Liver (tissue), 9 donors: ENCODE measurements around the gene SMAP2. TPM values are rescaled to one million over a fixed set of nuclear protein-coding genes. Genes with fewer than 3 reads are reported as not detected.

Experiments
- DNase-seq: peaks from one replicate; pipeline ENCODE4 v3.0.0-alpha.2; 2017; ENCODE audit warnings: low spot score
- H3K27ac ChIP-seq, 2 donors: one replicate each; pipeline ENCODE4 v1.7.0; 2013; ENCODE audit warnings: inconsistent platforms in 2 of 2, low read length in 2 of 2, control low read depth in 1 of 2, low read depth in 1 of 2, mild to moderate bottlenecking in 1 of 2
- H3K27me3 ChIP-seq, 4 donors: one replicate each; pipeline versions ENCODE4 v1.6.1 to v1.7.0; 2013; ENCODE audit warnings: low read length in 3 of 4, inconsistent platforms in 1 of 4, mild to moderate bottlenecking in 1 of 4, moderate library complexity in 1 of 4; ENCODE audit not compliant: control insufficient read depth in 4 of 4, insufficient read depth in 4 of 4
- H3K36me3 ChIP-seq, 4 donors: one replicate each; pipeline versions ENCODE4 v1.6.1 to v1.7.0; 2013; ENCODE audit warnings: low read length in 3 of 4, mild to moderate bottlenecking in 3 of 4, low read depth in 1 of 4, moderate library complexity in 1 of 4; ENCODE audit not compliant: control insufficient read depth in 4 of 4, insufficient read depth in 3 of 4
- H3K4me1 ChIP-seq, 4 donors: one replicate each; pipeline versions ENCODE4 v1.6.1 to v1.7.0; 2013; ENCODE audit warnings: low read length in 3 of 4, mild to moderate bottlenecking in 3 of 4, moderate library complexity in 1 of 4; ENCODE audit not compliant: control insufficient read depth in 4 of 4, insufficient read depth in 4 of 4
- H3K4me3 ChIP-seq, 3 donors: one replicate each; pipeline versions ENCODE4 v1.6.1 to v1.7.0; 2013; ENCODE audit warnings: low read length in 3 of 3, control low read depth in 1 of 3, low read depth in 1 of 3, mild to moderate bottlenecking in 1 of 3
- H3K9ac ChIP-seq, 2 donors: one replicate each; pipeline ENCODE4 v1.7.0; 2013; ENCODE audit warnings: low read length in 2 of 2, mild to moderate bottlenecking in 2 of 2, moderate library complexity in 2 of 2, control low read depth in 1 of 2, low read depth in 1 of 2
- H3K9me3 ChIP-seq, 4 donors: one replicate each; pipeline versions ENCODE4 v1.6.1 to v1.7.0; 2013; ENCODE audit warnings: low read length in 3 of 4; ENCODE audit not compliant: control insufficient read depth in 4 of 4
- EGR1 ChIP-seq, 2 donors: IDR thresholded peaks; 2 replicates each; pipeline ENCODE4 v1.6.1; 2016 to 2018; ENCODE audit warnings: antibody characterized with exemption in 2 of 2, low read depth in 2 of 2
- FOXA1 ChIP-seq: IDR thresholded peaks from 2 replicates; pipeline ENCODE4 v1.6.1; 2016; ENCODE audit warnings: antibody characterized with exemption
- FOXA2 ChIP-seq: IDR thresholded peaks from 2 replicates; pipeline ENCODE4 v1.6.1; 2016; ENCODE audit warnings: antibody characterized with exemption
- GABPA ChIP-seq, 2 donors: IDR thresholded peaks in 1 of 2; conservative IDR thresholded peaks in 1 of 2; 2 replicates each; pipeline ENCODE4 v1.6.1; 2016; ENCODE audit warnings: antibody characterized with exemption in 2 of 2, mild to moderate bottlenecking in 1 of 2, moderate library complexity in 1 of 2
- HNF4A ChIP-seq, 2 donors: conservative IDR thresholded peaks; 2 replicates each; pipeline ENCODE4 v1.6.1; 2016; ENCODE audit warnings: antibody characterized with exemption in 2 of 2, mild to moderate bottlenecking in 2 of 2
- HNF4G ChIP-seq: IDR thresholded peaks from 2 replicates; pipeline ENCODE4 v1.6.1; 2016; ENCODE audit warnings: antibody characterized with exemption
- JUND ChIP-seq, 2 donors: IDR thresholded peaks; 2 replicates each; pipeline ENCODE4 v1.6.1; 2016; ENCODE audit warnings: antibody characterized with exemption in 2 of 2
- NR2F2 ChIP-seq: IDR thresholded peaks from 2 replicates; pipeline ENCODE4 v1.6.1; 2016; ENCODE audit warnings: antibody characterized with exemption
- RAD21 ChIP-seq, 2 donors: IDR thresholded peaks; 2 replicates each; pipeline ENCODE4 v1.6.1; 2016; ENCODE audit warnings: antibody characterized with exemption in 2 of 2, mild to moderate bottlenecking in 2 of 2
- RXRA ChIP-seq, 2 donors: IDR thresholded peaks; 2 replicates each; pipeline ENCODE4 v1.6.1; 2017 to 2018; ENCODE audit warnings: antibody characterized with exemption in 2 of 2, mild to moderate bottlenecking in 1 of 2
- SP1 ChIP-seq: IDR thresholded peaks from 2 replicates; pipeline ENCODE4 v1.6.1; 2018; ENCODE audit warnings: antibody characterized with exemption, mild to moderate bottlenecking
- TAF1 ChIP-seq: conservative IDR thresholded peaks from 2 replicates; pipeline ENCODE4 v1.6.1; 2016; ENCODE audit warnings: antibody characterized with exemption, mild to moderate bottlenecking
- YY1 ChIP-seq: IDR thresholded peaks from 2 replicates; pipeline ENCODE4 v1.6.1; 2016; ENCODE audit warnings: antibody characterized with exemption, mild to moderate bottlenecking
- WGBS: extraction: QIAGEN DNeasy Blood & Tissue Kit; methylation state at CpG from one replicate; pipeline ENCODE4 v1.1.7; 2013; 5-methylcytosine and 5-hydroxymethylcytosine counted together
- polyA plus RNA-seq, 2 donors: library from polyadenylated mRNA; stranded (reverse) in 1 of 2; unstranded in 1 of 2; fragments of 200-250 nt in 1 of 2; fragments of >200 nt in 1 of 2; fragmentation: Nextera tagmentation in 1 of 2; extraction: Ambion mirVana in 1 of 2; gene quantifications; one replicate each; pipeline versions ENCODE4 v1.2.1 to v1.2.3, GENCODE V29; 2013 to 2015
- total RNA-seq, 2 donors: library from RNA; depleted of rRNA; stranded (reverse); fragments of >200 nt; gene quantifications; one replicate each; pipeline ENCODE4 v1.2.3, GENCODE V29; 2014
- TF ChIP-seq, protein P1 (sequence below): IDR thresholded peaks from 2 replicates; pipeline ENCODE4 v1.6.1; 2016; ENCODE audit warnings: antibody characterized with exemption
- TF ChIP-seq, protein P2 (sequence below): IDR thresholded peaks from 2 replicates; pipeline ENCODE4 v1.6.1; 2016; ENCODE audit warnings: antibody characterized with exemption
- TF ChIP-seq, protein P3 (sequence below): IDR thresholded peaks from 2 replicates; pipeline ENCODE4 v1.6.1; 2016; ENCODE audit warnings: antibody characterized with exemption, mild to moderate bottlenecking
- TF ChIP-seq, protein P4 (sequence below): IDR thresholded peaks from 2 replicates; pipeline ENCODE4 v1.6.1; 2016; ENCODE audit warnings: antibody characterized with exemption
- TF ChIP-seq, protein P5 (sequence below): fragments of 150-350 bp; IDR thresholded peaks from 2 replicates; pipeline ENCODE4 v1.5.1; 2017; ENCODE audit warnings: improper control_type of control experiment, low read depth, low read length; ENCODE audit not compliant: missing input control
- donor health status: healthy.
- donor health status: healthy.
- donor health status: healthy.
- donor health status: healthy.
- donor health status: healthy.

SMAP2 gene
- total and polyA plus RNA-seq, 4 donors = 20.0 to 36.8 (median 29.8) TPM

DNA sequence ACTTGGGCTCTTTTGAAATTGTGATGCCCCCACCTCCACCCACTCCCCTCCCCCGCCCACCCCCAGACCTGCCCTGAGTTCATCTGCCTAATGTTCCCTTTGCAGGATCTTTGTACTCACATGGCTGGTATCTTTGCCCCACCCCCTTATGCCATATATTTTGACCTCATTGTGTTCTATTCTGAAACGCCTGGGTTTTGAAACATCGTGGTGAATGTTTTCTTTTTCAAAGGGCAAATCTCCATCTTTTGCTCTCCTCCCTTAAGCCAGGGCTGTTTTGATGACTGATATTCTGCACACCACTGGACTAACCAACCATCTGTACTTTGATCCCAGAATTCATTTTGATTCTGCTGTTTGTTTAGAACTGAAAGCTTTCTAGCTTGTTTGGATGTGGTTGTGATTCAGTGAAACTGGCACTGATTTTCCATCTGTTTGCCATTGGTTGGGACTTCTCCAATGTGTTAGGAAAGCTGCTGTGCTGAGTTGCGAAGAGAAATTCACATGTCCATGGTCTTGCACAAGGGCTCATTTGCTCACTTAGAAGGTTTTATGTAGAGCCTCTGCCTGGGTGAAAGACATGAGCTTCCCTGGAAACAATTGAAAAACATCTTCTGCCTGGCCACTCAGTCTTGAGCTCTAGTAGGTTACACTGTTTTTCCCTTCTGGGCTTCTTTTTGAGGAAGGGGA, 16.5 kb downstream of the SMAP2 start:
- 27% methylated on average over 4 of the region's 4 CpGs for WGBS
- TF ChIP-seq, protein P1, sequence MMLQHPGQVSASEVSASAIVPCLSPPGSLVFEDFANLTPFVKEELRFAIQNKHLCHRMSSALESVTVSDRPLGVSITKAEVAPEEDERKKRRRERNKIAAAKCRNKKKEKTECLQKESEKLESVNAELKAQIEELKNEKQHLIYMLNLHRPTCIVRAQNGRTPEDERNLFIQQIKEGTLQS = peak; percentile 58
- TF ChIP-seq RXRA (IDR thresholded peaks at IDR 0.05) (peak; percentile 87 to 89), FOXA2 (peak; percentile 56), SP1 (peak; percentile 99), GABPA (IDR thresholded peaks at IDR 0.05 in 1 of 2, conservative IDR thresholded peaks at IDR 0.05 in 1 of 2) (peak in 1 of 2 donors; percentile 52), RAD21 (IDR thresholded peaks at IDR 0.05) (peak; percentile 50 to 62), FOXA1 (peak; percentile 78), NR2F2 (peak; percentile 11), TAF1 (peak; percentile 91), YY1 (peak; percentile 95), EGR1 (IDR thresholded peaks at IDR 0.05; ENCODE audit: low read depth in 2 of 2) (peak; percentile 51 to 88), HNF4G (peak; percentile 92), JUND (IDR thresholded peaks at IDR 0.05) (no peak), HNF4A (conservative IDR thresholded peaks at IDR 0.05) (peak; percentile 95 to 96)
- TF ChIP-seq, protein P2, sequence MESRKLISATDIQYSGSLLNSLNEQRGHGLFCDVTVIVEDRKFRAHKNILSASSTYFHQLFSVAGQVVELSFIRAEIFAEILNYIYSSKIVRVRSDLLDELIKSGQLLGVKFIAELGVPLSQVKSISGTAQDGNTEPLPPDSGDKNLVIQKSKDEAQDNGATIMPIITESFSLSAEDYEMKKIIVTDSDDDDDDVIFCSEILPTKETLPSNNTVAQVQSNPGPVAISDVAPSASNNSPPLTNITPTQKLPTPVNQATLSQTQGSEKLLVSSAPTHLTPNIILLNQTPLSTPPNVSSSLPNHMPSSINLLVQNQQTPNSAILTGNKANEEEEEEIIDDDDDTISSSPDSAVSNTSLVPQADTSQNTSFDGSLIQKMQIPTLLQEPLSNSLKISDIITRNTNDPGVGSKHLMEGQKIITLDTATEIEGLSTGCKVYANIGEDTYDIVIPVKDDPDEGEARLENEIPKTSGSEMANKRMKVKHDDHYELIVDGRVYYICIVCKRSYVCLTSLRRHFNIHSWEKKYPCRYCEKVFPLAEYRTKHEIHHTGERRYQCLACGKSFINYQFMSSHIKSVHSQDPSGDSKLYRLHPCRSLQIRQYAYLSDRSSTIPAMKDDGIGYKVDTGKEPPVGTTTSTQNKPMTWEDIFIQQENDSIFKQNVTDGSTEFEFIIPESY = peak; percentile 77
- TF ChIP-seq, protein P3, sequence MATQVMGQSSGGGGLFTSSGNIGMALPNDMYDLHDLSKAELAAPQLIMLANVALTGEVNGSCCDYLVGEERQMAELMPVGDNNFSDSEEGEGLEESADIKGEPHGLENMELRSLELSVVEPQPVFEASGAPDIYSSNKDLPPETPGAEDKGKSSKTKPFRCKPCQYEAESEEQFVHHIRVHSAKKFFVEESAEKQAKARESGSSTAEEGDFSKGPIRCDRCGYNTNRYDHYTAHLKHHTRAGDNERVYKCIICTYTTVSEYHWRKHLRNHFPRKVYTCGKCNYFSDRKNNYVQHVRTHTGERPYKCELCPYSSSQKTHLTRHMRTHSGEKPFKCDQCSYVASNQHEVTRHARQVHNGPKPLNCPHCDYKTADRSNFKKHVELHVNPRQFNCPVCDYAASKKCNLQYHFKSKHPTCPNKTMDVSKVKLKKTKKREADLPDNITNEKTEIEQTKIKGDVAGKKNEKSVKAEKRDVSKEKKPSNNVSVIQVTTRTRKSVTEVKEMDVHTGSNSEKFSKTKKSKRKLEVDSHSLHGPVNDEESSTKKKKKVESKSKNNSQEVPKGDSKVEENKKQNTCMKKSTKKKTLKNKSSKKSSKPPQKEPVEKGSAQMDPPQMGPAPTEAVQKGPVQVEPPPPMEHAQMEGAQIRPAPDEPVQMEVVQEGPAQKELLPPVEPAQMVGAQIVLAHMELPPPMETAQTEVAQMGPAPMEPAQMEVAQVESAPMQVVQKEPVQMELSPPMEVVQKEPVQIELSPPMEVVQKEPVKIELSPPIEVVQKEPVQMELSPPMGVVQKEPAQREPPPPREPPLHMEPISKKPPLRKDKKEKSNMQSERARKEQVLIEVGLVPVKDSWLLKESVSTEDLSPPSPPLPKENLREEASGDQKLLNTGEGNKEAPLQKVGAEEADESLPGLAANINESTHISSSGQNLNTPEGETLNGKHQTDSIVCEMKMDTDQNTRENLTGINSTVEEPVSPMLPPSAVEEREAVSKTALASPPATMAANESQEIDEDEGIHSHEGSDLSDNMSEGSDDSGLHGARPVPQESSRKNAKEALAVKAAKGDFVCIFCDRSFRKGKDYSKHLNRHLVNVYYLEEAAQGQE = peak; percentile 89
- TF ChIP-seq, protein P4, sequence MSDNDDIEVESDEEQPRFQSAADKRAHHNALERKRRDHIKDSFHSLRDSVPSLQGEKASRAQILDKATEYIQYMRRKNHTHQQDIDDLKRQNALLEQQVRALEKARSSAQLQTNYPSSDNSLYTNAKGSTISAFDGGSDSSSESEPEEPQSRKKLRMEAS = peak; percentile 79
- TF ChIP-seq, protein P5, sequence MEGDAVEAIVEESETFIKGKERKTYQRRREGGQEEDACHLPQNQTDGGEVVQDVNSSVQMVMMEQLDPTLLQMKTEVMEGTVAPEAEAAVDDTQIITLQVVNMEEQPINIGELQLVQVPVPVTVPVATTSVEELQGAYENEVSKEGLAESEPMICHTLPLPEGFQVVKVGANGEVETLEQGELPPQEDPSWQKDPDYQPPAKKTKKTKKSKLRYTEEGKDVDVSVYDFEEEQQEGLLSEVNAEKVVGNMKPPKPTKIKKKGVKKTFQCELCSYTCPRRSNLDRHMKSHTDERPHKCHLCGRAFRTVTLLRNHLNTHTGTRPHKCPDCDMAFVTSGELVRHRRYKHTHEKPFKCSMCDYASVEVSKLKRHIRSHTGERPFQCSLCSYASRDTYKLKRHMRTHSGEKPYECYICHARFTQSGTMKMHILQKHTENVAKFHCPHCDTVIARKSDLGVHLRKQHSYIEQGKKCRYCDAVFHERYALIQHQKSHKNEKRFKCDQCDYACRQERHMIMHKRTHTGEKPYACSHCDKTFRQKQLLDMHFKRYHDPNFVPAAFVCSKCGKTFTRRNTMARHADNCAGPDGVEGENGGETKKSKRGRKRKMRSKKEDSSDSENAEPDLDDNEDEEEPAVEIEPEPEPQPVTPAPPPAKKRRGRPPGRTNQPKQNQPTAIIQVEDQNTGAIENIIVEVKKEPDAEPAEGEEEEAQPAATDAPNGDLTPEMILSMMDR = no peak
- Histone ChIP-seq H3K4me3 (no peak overlapping the region), H3K36me3 (no peaks in the 10 kb centered on the region), H3K9ac (peak overlapping the region; percentile 15 to 77), H3K4me1 (peaks cover 29 to 69% (median 60%) of the 10 kb centered on the region in 4 donors), H3K27me3 (no peaks in the 10 kb centered on the region), H3K27ac (peak overlapping the region; percentile 86 to 95), H3K9me3 (no peaks in the 10 kb centered on the region)
- DNase-seq = no peak
